HG03066 (cell line): ENCODE measurements around the gene INPP5B.
A peak's percentile ranks its signal among the peaks of the same experiment; 100 is the strongest.
"Not testable (repeated sequence)": the region's sequence is repeated elsewhere in the genome, so short reads cannot be mapped to it uniquely, and the experiment has no call there.

Experiments used
- ATAC-seq: cut with Tn5 transposase; IDR thresholded peaks from one replicate; pipeline ENCODE4 v1.9.1; 2021; ENCODE audit warnings: low read depth; ENCODE audit not compliant: unreplicated experiment

Gene INPP5B

GRCh38 chr1:37915476-37916093 is 31.3 kb downstream of the INPP5B start:
- no peak for ATAC-seq

- ATAC-seq, result no peak
Observed at GRCh38 chr1:37914719-37915475, 32.0 kb downstream of the INPP5B start.

GRCh38 chr1:37911478-37911877 is 35.4 kb downstream of the INPP5B start:
- ATAC-seq, result not testable (repeated sequence)

- not testable (repeated sequence) for ATAC-seq
Observed at GRCh38 chr1:37910886-37911285, 36.0 kb downstream of the INPP5B start.

DNA sequence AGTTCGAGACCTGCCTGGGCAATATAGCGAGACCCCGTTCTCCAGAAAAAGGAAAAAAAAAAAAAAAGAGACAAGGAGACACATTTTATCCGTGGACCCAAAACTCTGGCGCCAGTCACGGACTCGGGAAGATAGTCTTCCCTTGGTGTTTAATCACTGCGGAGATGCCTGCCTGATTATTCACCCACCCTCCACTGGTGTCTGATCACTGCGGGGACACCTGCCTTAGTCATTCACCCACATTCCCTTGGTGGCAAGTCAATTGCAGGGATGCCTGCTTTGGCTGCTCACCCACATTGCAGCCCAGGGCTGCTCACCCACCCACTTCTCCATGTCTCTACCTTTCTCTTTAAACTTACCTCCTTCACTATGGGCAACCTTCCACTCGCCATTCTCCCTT is 38.3 kb downstream of the INPP5B start:
- ATAC-seq, result not testable (repeated sequence)

- ATAC-seq, result not testable (repeated sequence)
Observed at GRCh38 chr1:37907416-37908125, 39.3 kb downstream of the INPP5B start.

- ATAC-seq, result not testable (repeated sequence)
Observed at GRCh38 chr1:37906591-37906990, 40.3 kb downstream of the INPP5B start.

- ATAC-seq, result no peak
Observed at GRCh38 chr1:37905727-37906126, 41.1 kb downstream of the INPP5B start.

- not testable (repeated sequence) for ATAC-seq
Observed at GRCh38 chr1:37903921-37904320, 42.9 kb downstream of the INPP5B start.

- no peak for ATAC-seq
Observed at GRCh38 chr1:37902983-37903382, 43.9 kb downstream of the INPP5B start.

DNA sequence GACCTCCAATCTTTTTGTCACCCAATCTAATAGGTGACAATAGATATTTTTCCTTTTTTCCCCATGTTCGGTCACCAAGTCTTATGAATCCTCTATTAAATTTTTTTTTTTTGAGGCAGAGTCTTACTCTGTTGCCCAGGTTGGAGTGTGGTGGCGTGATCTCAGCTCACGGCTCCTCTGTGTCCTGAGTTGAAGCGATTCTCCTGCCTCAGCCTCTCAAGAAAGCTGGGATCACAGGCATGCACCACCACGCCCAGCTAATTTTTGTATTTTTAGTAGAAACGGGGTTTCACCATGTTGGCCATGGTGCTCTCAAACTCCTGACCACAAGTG is 45.0 kb downstream of the INPP5B start:
- ATAC-seq, result no peak

GRCh38 chr1:37901191-37901892 is 45.5 kb downstream of the INPP5B start:
- peak; percentile 73 for ATAC-seq

- ATAC-seq, result not testable (repeated sequence)
Observed at GRCh38 chr1:37897563-37897962, 49.3 kb downstream of the INPP5B start.

GRCh38 chr1:37893673-37894072 is 53.2 kb downstream of the INPP5B start:
- no peak for ATAC-seq

DNA sequence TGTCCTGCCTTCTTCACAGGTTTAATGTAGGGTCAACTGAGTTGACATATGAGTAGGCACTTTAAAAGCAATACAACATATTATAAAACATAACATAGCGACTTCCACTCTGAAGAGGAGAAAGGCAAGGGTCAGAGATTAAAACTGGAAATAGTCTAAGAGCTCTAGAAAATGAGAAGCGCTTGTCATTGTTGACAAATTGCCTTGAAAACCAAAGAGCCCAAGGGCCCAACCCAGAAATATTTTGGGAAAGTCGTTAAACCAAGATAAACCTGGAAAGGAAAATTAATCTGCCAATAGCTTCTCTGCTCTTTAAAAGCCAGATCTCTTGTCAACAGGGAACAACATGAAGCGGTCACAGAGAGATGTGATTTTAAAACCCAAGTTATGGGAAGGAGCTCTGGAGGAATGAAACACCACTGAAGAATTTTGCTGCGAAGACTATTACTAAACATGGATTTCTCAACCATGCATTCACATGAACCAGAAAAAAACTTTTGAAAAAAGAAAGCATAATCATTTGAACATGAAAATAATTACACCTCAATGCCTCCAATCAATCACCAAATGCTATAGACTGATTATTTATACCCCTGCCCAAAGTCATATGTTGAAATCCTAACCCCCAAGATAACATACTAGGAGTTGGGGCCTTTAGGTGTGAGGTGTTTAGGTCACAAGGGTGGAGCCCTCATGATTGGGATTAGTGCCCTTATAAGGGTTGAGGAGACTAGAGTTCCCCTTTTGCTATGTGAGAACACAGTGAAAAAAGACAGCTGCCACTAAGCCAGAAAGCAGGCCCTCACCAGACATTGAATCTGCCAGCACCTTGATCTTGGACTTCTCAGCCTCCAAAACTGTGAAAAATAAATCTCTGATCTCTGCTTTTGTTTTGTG is 54.5 kb downstream of the INPP5B start:
- ATAC-seq, result no peak

GRCh38 chr1:37890378-37891014 is 56.4 kb downstream of the INPP5B start:
- no peak for ATAC-seq

DNA sequence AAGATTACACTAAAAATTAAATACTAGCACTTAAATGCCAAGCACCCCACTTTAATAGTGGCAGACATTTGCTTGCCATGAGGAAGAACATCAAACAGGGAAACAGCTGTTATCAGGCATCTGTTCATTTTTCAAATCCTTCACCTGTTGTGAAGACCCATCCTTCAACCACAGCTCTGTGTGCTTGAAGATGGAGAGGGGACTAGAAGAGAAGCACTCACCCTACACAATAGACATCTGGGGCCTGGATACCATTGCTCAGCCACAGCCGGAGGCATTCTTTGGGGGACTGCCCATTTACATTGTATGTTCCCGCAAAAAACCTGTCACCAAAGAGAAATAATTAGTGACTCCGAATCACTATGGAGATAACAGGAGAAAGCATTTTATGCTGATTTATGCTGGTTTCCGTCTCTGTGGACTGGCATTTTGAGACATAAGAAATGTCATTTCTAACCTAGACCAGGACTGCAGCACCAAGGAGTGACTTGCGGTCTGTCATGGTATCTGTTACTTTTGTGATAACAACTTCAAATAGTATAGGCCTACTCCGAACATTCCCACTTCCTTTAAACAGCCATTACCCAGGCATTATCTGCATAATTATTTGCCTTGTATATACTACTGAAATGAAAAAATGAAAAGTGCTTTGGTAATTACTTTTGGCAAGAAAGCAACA is 58.7 kb downstream of the INPP5B start:
- no peak for ATAC-seq

- no peak for ATAC-seq
Observed at GRCh38 chr1:37884145-37884544, 62.7 kb downstream of the INPP5B start.

GRCh38 chr1:37883671-37884070 is 63.2 kb downstream of the INPP5B start:
- ATAC-seq, result no peak
